ENCODE measurements around the gene IRF8.

Gene IRF8

DNA sequence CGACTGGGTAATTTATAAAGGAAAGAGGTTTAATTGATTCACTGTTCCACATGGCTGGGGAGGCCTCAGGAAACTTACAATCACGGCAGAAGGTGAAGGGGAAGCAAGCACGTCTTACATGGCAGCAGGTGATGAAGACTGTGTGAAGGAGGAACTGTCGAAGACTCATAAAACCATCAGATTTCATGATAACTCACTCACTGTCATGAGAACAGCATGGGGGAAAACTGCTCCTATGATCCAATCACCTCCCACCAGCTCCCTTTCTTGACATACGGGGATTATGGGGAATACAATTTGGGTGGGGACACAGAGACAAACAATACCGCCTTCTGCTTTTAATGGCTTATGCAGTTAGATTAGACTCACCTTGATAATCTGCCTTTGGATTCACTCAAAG lies 19.4 kb upstream of the IRF8 start:
- H3K4me1 ChIP-seq = no peaks in the 10 kb centered on the region
- H3K9ac ChIP-seq = no peak overlapping the region
- H3K27ac ChIP-seq = no peak overlapping the region
- H2AFZ ChIP-seq = no peak overlapping the region
- H3K9me3 ChIP-seq (ENCODE audit: control insufficient read depth, low read length) = no peaks in the 10 kb centered on the region
- H3K4me2 ChIP-seq (ENCODE audit: low read length) = no peak overlapping the region
- H3K4me3 ChIP-seq (ENCODE audit: low read depth, low read length) = no peak overlapping the region
- H3K36me3 ChIP-seq (ENCODE audit: control insufficient read depth, insufficient read depth, low read length) = no peaks in the 10 kb centered on the region
- H3K79me2 ChIP-seq = no peaks in the 10 kb centered on the region
- H3K27me3 ChIP-seq (ENCODE audit: control insufficient read depth, insufficient read depth, low read length) = no peaks in the 10 kb centered on the region
- TF ChIP-seq, protein P1, sequence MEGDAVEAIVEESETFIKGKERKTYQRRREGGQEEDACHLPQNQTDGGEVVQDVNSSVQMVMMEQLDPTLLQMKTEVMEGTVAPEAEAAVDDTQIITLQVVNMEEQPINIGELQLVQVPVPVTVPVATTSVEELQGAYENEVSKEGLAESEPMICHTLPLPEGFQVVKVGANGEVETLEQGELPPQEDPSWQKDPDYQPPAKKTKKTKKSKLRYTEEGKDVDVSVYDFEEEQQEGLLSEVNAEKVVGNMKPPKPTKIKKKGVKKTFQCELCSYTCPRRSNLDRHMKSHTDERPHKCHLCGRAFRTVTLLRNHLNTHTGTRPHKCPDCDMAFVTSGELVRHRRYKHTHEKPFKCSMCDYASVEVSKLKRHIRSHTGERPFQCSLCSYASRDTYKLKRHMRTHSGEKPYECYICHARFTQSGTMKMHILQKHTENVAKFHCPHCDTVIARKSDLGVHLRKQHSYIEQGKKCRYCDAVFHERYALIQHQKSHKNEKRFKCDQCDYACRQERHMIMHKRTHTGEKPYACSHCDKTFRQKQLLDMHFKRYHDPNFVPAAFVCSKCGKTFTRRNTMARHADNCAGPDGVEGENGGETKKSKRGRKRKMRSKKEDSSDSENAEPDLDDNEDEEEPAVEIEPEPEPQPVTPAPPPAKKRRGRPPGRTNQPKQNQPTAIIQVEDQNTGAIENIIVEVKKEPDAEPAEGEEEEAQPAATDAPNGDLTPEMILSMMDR (IDR thresholded peaks at IDR 0.05) = no peak

DNA sequence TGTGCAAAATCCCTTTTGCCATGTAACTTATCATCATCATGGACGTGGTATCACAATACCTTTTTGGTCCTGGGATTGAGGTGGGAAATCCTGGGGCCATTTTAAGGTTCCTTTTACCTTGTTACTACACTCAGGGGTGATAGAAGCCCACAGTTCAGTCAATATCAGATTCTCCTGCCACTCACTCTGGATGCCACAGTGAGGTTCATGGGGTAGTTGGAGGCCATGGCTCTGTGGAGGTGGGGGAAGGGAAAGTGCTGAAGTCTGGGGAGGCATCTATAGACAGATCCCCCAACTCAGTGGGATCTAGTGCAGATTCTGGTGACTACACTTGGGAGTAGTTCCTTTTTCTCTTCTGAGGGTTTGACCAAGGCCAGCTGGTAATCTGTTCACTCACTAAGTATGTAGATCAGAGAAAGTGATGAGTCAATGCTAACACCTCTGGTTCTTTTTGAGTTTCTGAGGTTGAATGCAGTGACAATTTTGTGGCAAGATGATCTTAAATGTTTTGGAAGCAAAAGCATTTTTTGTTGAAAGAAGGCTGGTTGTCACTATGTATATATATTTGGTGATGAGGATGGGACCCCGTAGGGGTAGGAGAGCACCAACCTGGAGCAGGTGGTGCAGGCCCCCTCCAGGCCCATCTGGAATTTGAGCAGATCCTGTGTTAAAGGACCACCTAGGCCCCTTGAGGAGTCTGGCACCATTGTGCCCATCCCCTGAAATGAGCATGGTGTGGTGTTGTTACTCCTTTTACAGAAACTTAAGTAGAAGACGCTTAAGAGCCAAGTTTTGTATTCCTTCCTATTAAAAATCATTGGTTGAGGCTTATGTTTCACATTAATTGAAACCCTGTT lies 18.8 kb upstream of the IRF8 start:
- TF ChIP-seq, protein P1 (IDR thresholded peaks at IDR 0.05) = no peak
- H3K4me2 ChIP-seq (ENCODE audit: low read length) = no peak overlapping the region
- no peaks in the 10 kb centered on the region for H3K4me1 ChIP-seq

DNA sequence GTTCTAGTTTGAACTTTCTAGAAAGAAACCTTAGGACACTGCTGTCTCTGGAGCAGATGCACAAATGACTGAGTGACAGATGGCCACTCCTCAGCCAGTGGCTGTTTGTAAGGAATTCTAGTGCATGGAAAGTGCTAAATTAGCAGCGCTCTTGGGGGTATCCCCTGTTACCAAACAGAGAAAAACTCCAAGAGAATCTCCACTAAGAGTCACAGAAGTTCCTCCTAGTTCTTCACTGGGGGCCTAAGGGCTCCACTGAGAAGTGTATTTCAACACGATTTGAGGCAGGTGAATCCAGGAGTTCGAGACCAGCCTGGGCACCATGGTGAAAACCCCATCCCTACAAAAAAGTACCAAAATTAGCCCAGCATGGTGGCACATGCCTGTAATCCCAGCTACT lies 18.1 kb upstream of the IRF8 start:
- no peak overlapping the region for H3K4me3 ChIP-seq (ENCODE audit: low read depth, low read length)
- H3K36me3 ChIP-seq (ENCODE audit: control insufficient read depth, insufficient read depth, low read length) = no peaks in the 10 kb centered on the region

More for the DNA sequence above, 18.8 kb upstream of the IRF8 start:
- no peaks in the 10 kb centered on the region for H3K79me2 ChIP-seq
- no peak overlapping the region for H3K9ac ChIP-seq
- H3K9me3 ChIP-seq (ENCODE audit: control insufficient read depth, low read length) = no peaks in the 10 kb centered on the region
- H3K4me3 ChIP-seq (ENCODE audit: low read depth, low read length) = no peak overlapping the region
- H3K27ac ChIP-seq = no peak overlapping the region
- H3K36me3 ChIP-seq (ENCODE audit: control insufficient read depth, insufficient read depth, low read length) = no peaks in the 10 kb centered on the region
- H3K27me3 ChIP-seq (ENCODE audit: control insufficient read depth, insufficient read depth, low read length) = no peaks in the 10 kb centered on the region
- no peak overlapping the region for H2AFZ ChIP-seq

DNA sequence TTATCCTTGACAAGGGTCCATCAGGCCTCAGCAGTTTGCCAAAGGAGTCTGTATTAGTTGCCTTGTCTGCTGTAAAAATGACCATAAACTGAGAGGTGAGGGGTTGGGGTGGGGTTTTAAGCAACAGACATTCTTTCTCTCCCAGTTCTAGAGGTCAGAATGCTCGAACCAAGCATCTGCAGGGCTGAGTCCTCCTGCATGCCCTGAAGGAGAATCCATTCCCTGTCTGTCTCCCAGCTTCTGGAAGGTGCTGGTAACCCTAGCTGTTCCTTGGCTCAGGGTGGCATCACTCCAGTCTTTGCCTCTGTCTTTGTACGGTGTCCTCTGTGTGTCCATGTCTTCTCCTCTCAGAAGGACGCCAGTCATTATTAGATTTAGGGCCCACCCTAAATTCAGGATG lies 17.5 kb upstream of the IRF8 start:
- no peaks in the 10 kb centered on the region for H3K36me3 ChIP-seq (ENCODE audit: control insufficient read depth, insufficient read depth, low read length)
- no peak overlapping the region for H3K9ac ChIP-seq
- H3K4me1 ChIP-seq = no peaks in the 10 kb centered on the region
- no peak overlapping the region for H3K4me3 ChIP-seq (ENCODE audit: low read depth, low read length)
- no peak overlapping the region for H2AFZ ChIP-seq
- H3K9me3 ChIP-seq (ENCODE audit: control insufficient read depth, low read length) = no peaks in the 10 kb centered on the region
- TF ChIP-seq, protein P1 (IDR thresholded peaks at IDR 0.05) = no peak
- no peak overlapping the region for H3K4me2 ChIP-seq (ENCODE audit: low read length)
- H3K27me3 ChIP-seq (ENCODE audit: control insufficient read depth, insufficient read depth, low read length) = no peaks in the 10 kb centered on the region
- H3K79me2 ChIP-seq = no peaks in the 10 kb centered on the region
- H3K27ac ChIP-seq = no peak overlapping the region

More for the DNA sequence above, 18.1 kb upstream of the IRF8 start:
- no peaks in the 10 kb centered on the region for H3K9me3 ChIP-seq (ENCODE audit: control insufficient read depth, low read length)
- H3K79me2 ChIP-seq = no peaks in the 10 kb centered on the region
- H3K27me3 ChIP-seq (ENCODE audit: control insufficient read depth, insufficient read depth, low read length) = no peaks in the 10 kb centered on the region
- TF ChIP-seq, protein P1 (IDR thresholded peaks at IDR 0.05) = no peak
- no peak overlapping the region for H3K27ac ChIP-seq
- no peak overlapping the region for H3K9ac ChIP-seq
- no peak overlapping the region for H2AFZ ChIP-seq
- no peaks in the 10 kb centered on the region for H3K4me1 ChIP-seq
- no peak overlapping the region for H3K4me2 ChIP-seq (ENCODE audit: low read length)

Measured in parathyroid adenoma (tissue), 2 donors.